HepG2 (cell line): ENCODE data around the gene PPP2R5C. TPM values are rescaled to one million over a fixed set of nuclear protein-coding genes. Genes with fewer than 3 reads are reported as not detected.

Source experiments
- ATAC-seq: fragments of 200-7000 bp; cut with Tn5 transposase; 3 replicates; pipeline ENCODE4 v1.9.1; 2020; ENCODE audit warnings: mild to moderate bottlenecking, moderate library complexity
- BruUV-seq: library from RNA; stranded (reverse); fragments of 400-500 nt; replicated peaks from 2 replicates; lab custom pipeline; 2021; lab: Mats Ljungman, UMichigan
- CTCF ChIA-PET: fragments of 300-600 bp; formaldehyde crosslinking; extraction: SDS; loops from one replicate; lab custom pipeline; 2021; ENCODE audit warnings: low total read pairs, inconsistent platforms, low intra/inter-chr PET ratio; lab: Yijun Ruan, JAX
- POLR2A ChIA-PET: fragments of 350-600 bp; sonication (Branson Sonifier 250); formaldehyde crosslinking; loops from one replicate; lab custom pipeline; 2020; ENCODE audit warnings: antibody characterized with exemption, inconsistent platforms; lab: Yijun Ruan, JAX
- DNase-seq: peaks from one replicate; pipeline ENCODE4 v3.0.0-alpha.2; 2015; ENCODE audit warnings: low spot score
- FAIRE-seq: peaks from 3 replicates; lab custom pipeline; 2011; peaks lifted over from hg19 to GRCh38; lab: Jason Lieb, UNC
- H2AFZ ChIP-seq: one replicate; pipeline ENCODE4 v1.6.1; 2011; ENCODE audit warnings: low read length, inconsistent platforms
- H3K27ac ChIP-seq: fragments of 300-600 bp; 3 replicates; pipeline ENCODE4 v1.8.0; 2011; ENCODE audit warnings: mixed run types, mild to moderate bottlenecking, mixed read lengths, low read length, inconsistent platforms; ENCODE audit not compliant: insufficient read depth; ENCODE audit errors: extremely low read length
- H3K27me3 ChIP-seq, 2 experiments: fragments of 200-600 bp in 1 of 2; 2 replicates in 1 of 2; 3 replicates in 1 of 2; pipeline versions ENCODE4 v1.6.0 to v1.8.0; 2011; ENCODE audit warnings: low read length in 2 of 2, mild to moderate bottlenecking in 2 of 2, moderate library complexity in 2 of 2, inconsistent platforms in 1 of 2; ENCODE audit not compliant: insufficient read depth in 2 of 2, control insufficient read depth in 1 of 2
- H3K36me3 ChIP-seq, 2 experiments: fragments of 200-600 bp in 1 of 2; replicated peaks in 1 of 2; 2 replicates in 1 of 2; 3 replicates in 1 of 2; pipeline versions ENCODE4 v1.5.1 to v1.8.0; 2011; ENCODE audit warnings: low read length in 2 of 2, inconsistent platforms in 1 of 2; ENCODE audit not compliant: insufficient read depth in 2 of 2, control insufficient read depth in 1 of 2
- H3K4me1 ChIP-seq: 2 replicates; pipeline ENCODE4 v1.5.1; 2012; ENCODE audit warnings: low read length, inconsistent platforms; ENCODE audit not compliant: insufficient read depth
- H3K4me2 ChIP-seq: 2 replicates; pipeline ENCODE4 v1.6.0; 2011; ENCODE audit warnings: low read depth, low read length, inconsistent platforms
- H3K4me3 ChIP-seq, 3 experiments: fragments of 200-600 bp in 1 of 3; sonication (generic), shearing (Covaris generic) in 1 of 3; replicated peaks in 1 of 3; 2 replicates each; pipeline ENCODE4 v1.5.1; 2011 to 2016; ENCODE audit warnings: low read length in 3 of 3, inconsistent platforms in 2 of 3, low read depth in 2 of 3, mild to moderate bottlenecking in 2 of 3, control low read depth in 1 of 3, mixed read lengths in 1 of 3; ENCODE audit not compliant: insufficient read depth in 1 of 3
- H3K79me2 ChIP-seq: one replicate; pipeline ENCODE4 v1.6.1; 2011; ENCODE audit warnings: low read length, inconsistent platforms; ENCODE audit not compliant: insufficient read depth
- H3K9ac ChIP-seq: 2 replicates; pipeline ENCODE4 v1.6.0; 2011; ENCODE audit warnings: mild to moderate bottlenecking, low read depth, low read length, inconsistent platforms; ENCODE audit not compliant: insufficient read depth
- H3K9me3 ChIP-seq: 2 replicates; pipeline ENCODE4 v1.5.1; 2012; ENCODE audit warnings: mild to moderate bottlenecking, low read length
- H4K20me1 ChIP-seq: 2 replicates; pipeline ENCODE4 v1.6.0; 2011; ENCODE audit warnings: inconsistent platforms, mild to moderate bottlenecking, low read length, moderate library complexity; ENCODE audit not compliant: insufficient read depth
- ADNP ChIP-seq: sonication (generic); formaldehyde crosslinking; IDR thresholded peaks from 2 replicates; pipeline ENCODE4 v1.4.0; 2020; ENCODE audit warnings: missing genetic modification reagents
- EEA1 ChIP-seq: sonication (generic); formaldehyde crosslinking; IDR thresholded peaks from 2 replicates; pipeline ENCODE4 v1.5.1; 2020; ENCODE audit warnings: mild to moderate bottlenecking, missing genetic modification reagents, borderline replicate concordance
- GPN1 ChIP-seq: sonication (generic); formaldehyde crosslinking; IDR thresholded peaks from 2 replicates; pipeline ENCODE4 v1.5.1; 2020; ENCODE audit warnings: missing genetic modification reagents, borderline replicate concordance
- IRF2 ChIP-seq: IDR thresholded peaks from 2 replicates; pipeline ENCODE4 v1.6.1; 2018; ENCODE audit warnings: missing genetic modification reagents, missing compliant biosample characterization
- NR2F2 ChIP-seq: IDR thresholded peaks from 2 replicates; pipeline ENCODE4 v1.6.1; 2012; ENCODE audit warnings: low read depth, inconsistent platforms, borderline replicate concordance
- PRPF4 ChIP-seq: fragments of 200-400 bp; formaldehyde crosslinking; IDR thresholded peaks from 2 replicates; pipeline ENCODE4 v1.6.1; 2016; ENCODE audit warnings: low read length, low read depth; ENCODE audit not compliant: poor library complexity, severe bottlenecking
- SP2 ChIP-seq: sonication (generic); formaldehyde crosslinking; IDR thresholded peaks from 2 replicates; pipeline ENCODE4 v1.5.1; 2020; ENCODE audit warnings: mild to moderate bottlenecking, missing genetic modification reagents
- ZBTB1 ChIP-seq: sonication (generic); formaldehyde crosslinking; IDR thresholded peaks from 2 replicates; pipeline ENCODE4 v1.4.0; 2020; ENCODE audit warnings: missing genetic modification reagents, borderline replicate concordance
- ZNF446 ChIP-seq: sonication (generic); formaldehyde crosslinking; IDR thresholded peaks from 2 replicates; pipeline ENCODE4 v1.5.0; 2020; ENCODE audit warnings: mild to moderate bottlenecking, missing genetic modification reagents
- ZNF484 ChIP-seq: sonication (generic); formaldehyde crosslinking; IDR thresholded peaks from 2 replicates; pipeline ENCODE4 v1.5.1; 2020; ENCODE audit warnings: mild to moderate bottlenecking, low read depth, missing genetic modification reagents, borderline replicate concordance
- ZNF552 ChIP-seq: sonication (generic); formaldehyde crosslinking; IDR thresholded peaks from 2 replicates; pipeline ENCODE4 v1.9.0; 2022; ENCODE audit warnings: missing genetic modification reagents, mild to moderate bottlenecking, borderline replicate concordance
- WGBS: methylation state at CpG from one replicate; pipeline ENCODE4 v1.1.6; 2017; ENCODE audit warnings: low lambda C conversion rate; 5-methylcytosine and 5-hydroxymethylcytosine counted together
- in situ Hi-C: cut with HindIII; loops from 2 replicates; pipeline ENCODE4 v1.10.0; 2017; ENCODE audit warnings: low pct_unique_long_range_greater_than_20kb; ENCODE audit not compliant: extremely low pct_ligation_motif_present
- intact Hi-C: fragments of 100-400 bp; cut with micrococcal nuclease; formaldehyde crosslinking; loops from one replicate; pipeline ENCODE4 v1.10.0; 2022; ENCODE audit not compliant: unreplicated experiment
- polyA plus RNA-seq, 8 experiments: library from polyadenylated mRNA; depleted of rRNA in 3 of 8; stranded (reverse) in 7 of 8; unstranded in 1 of 8; fragments of >200 nt; fragmentation: Illumina TruSeq in 4 of 8; extraction: Trizol in 4 of 8; gene quantifications; 2 replicates each; pipeline versions ENCODE4 v1.2.1 to v1.2.3, GENCODE V29; 2011 to 2016; ENCODE audit warnings: low read depth in 4 of 8, missing spikeins in 1 of 8, mixed read lengths in 1 of 8; ENCODE audit not compliant: insufficient read depth in 1 of 8
- total RNA-seq, 5 experiments: library from RNA; depleted of rRNA; stranded (reverse); fragments of >200 nt; fragmentation: Illumina TruSeq; extraction: Trizol; gene quantifications; 2 replicates each; pipeline ENCODE4 v1.2.3, GENCODE V29; 2016; ENCODE audit warnings: low read depth in 1 of 5
- TF ChIP-seq, protein P1 (sequence below): sonication (generic); formaldehyde crosslinking; conservative IDR thresholded peaks from 2 replicates; pipeline ENCODE4 v1.4.0; 2020; ENCODE audit warnings: missing genetic modification reagents
- TF ChIP-seq, protein P2 (sequence below): IDR thresholded peaks from 2 replicates; pipeline ENCODE4 v1.6.1; 2018; ENCODE audit warnings: missing genetic modification reagents
- TF ChIP-seq, protein P3 (sequence below): sonication (generic); formaldehyde crosslinking; IDR thresholded peaks from 2 replicates; pipeline ENCODE4 v1.9.0; 2022; ENCODE audit warnings: missing genetic modification reagents, mild to moderate bottlenecking, borderline replicate concordance
- TF ChIP-seq, protein P4 (sequence below): sonication (generic); formaldehyde crosslinking; IDR thresholded peaks from 2 replicates; pipeline ENCODE4 v1.5.0; 2020; ENCODE audit warnings: missing genetic modification reagents, mild to moderate bottlenecking, borderline replicate concordance
- TF ChIP-seq, protein P5 (sequence below): IDR thresholded peaks from 2 replicates; pipeline ENCODE4 v1.6.1; 2016; ENCODE audit warnings: control low read depth
- TF ChIP-seq, protein P6 (sequence below): sonication (generic); formaldehyde crosslinking; IDR thresholded peaks from 2 replicates; pipeline ENCODE4 v1.8.0; 2022; ENCODE audit warnings: missing genetic modification reagents, low read depth, mild to moderate bottlenecking, borderline replicate concordance
- TF ChIP-seq, protein P7 (sequence below): IDR thresholded peaks from 2 replicates; pipeline ENCODE4 v1.6.1; 2012; ENCODE audit warnings: inconsistent platforms

PPP2R5C gene
- total and polyA plus RNA-seq, 2 of the 13 experiments (the other 11 are each of a cell fraction or from before 2014, with no cell fraction given) = 74.3 to 78.5 TPM

DNA sequence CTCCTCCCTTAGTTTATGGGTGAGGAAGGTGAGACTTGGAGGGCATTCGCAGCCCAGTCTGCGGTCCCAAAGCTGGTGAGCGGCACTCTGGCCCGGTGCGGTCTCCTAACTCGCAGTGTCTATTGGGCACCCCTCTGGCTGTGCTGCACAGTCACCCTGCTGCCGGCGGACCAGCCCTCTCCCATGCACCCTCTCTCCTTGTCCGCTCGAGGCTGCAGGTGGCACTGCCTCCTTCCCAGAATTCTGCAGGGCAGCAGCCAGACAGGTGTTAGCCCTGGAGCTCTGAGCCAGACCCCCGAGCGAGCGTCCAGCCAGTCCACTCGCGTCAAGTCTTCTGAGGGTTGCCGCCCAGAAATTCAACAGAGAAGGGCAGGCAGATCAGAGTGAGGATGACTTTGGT lies 146.1 kb downstream of the PPP2R5C start:
- in situ Hi-C loops = no loop called here

More for the DNA sequence above, 146.1 kb downstream of the PPP2R5C start:
- POLR2A ChIA-PET = no interaction called here
- TF ChIP-seq, protein P1, sequence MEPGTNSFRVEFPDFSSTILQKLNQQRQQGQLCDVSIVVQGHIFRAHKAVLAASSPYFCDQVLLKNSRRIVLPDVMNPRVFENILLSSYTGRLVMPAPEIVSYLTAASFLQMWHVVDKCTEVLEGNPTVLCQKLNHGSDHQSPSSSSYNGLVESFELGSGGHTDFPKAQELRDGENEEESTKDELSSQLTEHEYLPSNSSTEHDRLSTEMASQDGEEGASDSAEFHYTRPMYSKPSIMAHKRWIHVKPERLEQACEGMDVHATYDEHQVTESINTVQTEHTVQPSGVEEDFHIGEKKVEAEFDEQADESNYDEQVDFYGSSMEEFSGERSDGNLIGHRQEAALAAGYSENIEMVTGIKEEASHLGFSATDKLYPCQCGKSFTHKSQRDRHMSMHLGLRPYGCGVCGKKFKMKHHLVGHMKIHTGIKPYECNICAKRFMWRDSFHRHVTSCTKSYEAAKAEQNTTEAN (CRISPR knock-in tag) = no peak
- TF ChIP-seq ZNF484 (no peak), GPN1 (CRISPR knock-in tag) (no peak), ZBTB1 (no peak), ZNF552 (CRISPR knock-in tag) (no peak), ADNP (no peak), ZNF446 (no peak), EEA1 (no peak), IRF2 (CRISPR knock-in tag) (no peak), SP2 (CRISPR knock-in tag) (no peak), NR2F2 (no peak), PRPF4 (no peak)
- TF ChIP-seq, protein P2, sequence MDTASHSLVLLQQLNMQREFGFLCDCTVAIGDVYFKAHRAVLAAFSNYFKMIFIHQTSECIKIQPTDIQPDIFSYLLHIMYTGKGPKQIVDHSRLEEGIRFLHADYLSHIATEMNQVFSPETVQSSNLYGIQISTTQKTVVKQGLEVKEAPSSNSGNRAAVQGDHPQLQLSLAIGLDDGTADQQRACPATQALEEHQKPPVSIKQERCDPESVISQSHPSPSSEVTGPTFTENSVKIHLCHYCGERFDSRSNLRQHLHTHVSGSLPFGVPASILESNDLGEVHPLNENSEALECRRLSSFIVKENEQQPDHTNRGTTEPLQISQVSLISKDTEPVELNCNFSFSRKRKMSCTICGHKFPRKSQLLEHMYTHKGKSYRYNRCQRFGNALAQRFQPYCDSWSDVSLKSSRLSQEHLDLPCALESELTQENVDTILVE = no peak
- TF ChIP-seq, protein P3, sequence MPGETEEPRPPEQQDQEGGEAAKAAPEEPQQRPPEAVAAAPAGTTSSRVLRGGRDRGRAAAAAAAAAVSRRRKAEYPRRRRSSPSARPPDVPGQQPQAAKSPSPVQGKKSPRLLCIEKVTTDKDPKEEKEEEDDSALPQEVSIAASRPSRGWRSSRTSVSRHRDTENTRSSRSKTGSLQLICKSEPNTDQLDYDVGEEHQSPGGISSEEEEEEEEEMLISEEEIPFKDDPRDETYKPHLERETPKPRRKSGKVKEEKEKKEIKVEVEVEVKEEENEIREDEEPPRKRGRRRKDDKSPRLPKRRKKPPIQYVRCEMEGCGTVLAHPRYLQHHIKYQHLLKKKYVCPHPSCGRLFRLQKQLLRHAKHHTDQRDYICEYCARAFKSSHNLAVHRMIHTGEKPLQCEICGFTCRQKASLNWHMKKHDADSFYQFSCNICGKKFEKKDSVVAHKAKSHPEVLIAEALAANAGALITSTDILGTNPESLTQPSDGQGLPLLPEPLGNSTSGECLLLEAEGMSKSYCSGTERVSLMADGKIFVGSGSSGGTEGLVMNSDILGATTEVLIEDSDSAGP = no peak
- TF ChIP-seq, protein P4, sequence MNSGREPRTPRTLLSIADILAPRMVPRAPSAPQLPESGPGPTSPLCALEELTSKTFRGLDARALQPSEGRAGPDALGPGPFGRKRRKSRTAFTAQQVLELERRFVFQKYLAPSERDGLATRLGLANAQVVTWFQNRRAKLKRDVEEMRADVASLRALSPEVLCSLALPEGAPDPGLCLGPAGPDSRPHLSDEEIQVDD (CRISPR knock-in tag) = no peak
- TF ChIP-seq, protein P5, sequence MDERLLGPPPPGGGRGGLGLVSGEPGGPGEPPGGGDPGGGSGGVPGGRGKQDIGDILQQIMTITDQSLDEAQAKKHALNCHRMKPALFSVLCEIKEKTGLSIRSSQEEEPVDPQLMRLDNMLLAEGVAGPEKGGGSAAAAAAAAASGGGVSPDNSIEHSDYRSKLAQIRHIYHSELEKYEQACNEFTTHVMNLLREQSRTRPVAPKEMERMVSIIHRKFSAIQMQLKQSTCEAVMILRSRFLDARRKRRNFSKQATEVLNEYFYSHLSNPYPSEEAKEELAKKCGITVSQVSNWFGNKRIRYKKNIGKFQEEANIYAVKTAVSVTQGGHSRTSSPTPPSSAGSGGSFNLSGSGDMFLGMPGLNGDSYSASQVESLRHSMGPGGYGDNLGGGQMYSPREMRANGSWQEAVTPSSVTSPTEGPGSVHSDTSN = no peak
- TF ChIP-seq, protein P6, sequence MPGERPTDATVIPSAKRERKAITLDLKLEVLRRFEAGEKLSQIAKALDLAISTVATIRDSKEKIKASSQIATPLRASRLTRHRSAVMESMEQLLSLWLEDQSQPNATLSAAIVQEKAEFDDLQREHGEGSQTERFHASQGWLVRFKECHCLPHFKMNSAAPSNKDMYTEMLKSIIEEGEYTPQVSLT = no peak
- TF ChIP-seq, protein P7, sequence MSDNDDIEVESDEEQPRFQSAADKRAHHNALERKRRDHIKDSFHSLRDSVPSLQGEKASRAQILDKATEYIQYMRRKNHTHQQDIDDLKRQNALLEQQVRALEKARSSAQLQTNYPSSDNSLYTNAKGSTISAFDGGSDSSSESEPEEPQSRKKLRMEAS = no peak
- Histone ChIP-seq H4K20me1 (no peaks in the 10 kb centered on the region), H3K27ac (no peak overlapping the region), H2AFZ (no peak overlapping the region), H3K36me3 (peaks cover 17 to 52% of the 10 kb centered on the region in 2 experiments), H3K9me3 (no peaks in the 10 kb centered on the region), H3K27me3 (no peaks in the 10 kb centered on the region), H3K9ac (no peak overlapping the region), H3K4me2 (no peak overlapping the region), H3K79me2 (no peaks in the 10 kb centered on the region), H3K4me3 (no peak overlapping the region), H3K4me1 (no peaks in the 10 kb centered on the region)
- ATAC-seq (no peak), DNase-seq (no peak), FAIRE-seq (no peak)
- 100% methylated on average over 15 of the region's 16 CpGs for WGBS
- intact Hi-C loops = no loop called here
- CTCF ChIA-PET = no interaction called here
- BruUV-seq = no TSS peak
